ENCODE results near the gene FH. TPM values are rescaled to one million over a fixed set of nuclear protein-coding genes. Genes with fewer than 3 reads are reported as not detected.

Gene FH
- total and polyA plus RNA-seq, 11 donors = 153 to 279 (median 209) TPM

DNA sequence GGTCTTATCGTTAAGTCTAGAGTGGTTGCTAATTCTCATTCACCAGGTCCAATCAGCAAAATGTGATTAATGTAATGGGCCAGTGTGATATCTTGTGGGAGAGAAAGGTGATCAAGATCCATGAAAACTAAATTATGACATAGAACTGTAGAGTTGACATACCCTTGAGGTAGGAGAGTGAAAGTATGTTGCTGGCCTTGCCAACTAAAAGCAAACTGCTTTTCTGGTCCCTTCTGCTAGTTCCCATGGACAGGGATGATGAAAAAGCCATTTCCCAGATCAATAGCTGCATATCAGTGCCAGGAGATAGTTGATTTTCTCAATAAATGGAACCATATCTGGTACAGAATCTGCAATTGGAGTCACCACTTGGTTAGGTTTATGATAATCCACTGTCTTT is 65.8 kb downstream of the FH start:
- H3K9me3 ChIP-seq = no peaks in the 10 kb centered on the region
- intact Hi-C loops (cut with DNase I) = no loop called here
- WGBS, 4 donors = 91 to 96% (median 92%) methylated on average over 1 of the region's 1 CpG
- no peak for DNase-seq
- TF ChIP-seq, protein P1, sequence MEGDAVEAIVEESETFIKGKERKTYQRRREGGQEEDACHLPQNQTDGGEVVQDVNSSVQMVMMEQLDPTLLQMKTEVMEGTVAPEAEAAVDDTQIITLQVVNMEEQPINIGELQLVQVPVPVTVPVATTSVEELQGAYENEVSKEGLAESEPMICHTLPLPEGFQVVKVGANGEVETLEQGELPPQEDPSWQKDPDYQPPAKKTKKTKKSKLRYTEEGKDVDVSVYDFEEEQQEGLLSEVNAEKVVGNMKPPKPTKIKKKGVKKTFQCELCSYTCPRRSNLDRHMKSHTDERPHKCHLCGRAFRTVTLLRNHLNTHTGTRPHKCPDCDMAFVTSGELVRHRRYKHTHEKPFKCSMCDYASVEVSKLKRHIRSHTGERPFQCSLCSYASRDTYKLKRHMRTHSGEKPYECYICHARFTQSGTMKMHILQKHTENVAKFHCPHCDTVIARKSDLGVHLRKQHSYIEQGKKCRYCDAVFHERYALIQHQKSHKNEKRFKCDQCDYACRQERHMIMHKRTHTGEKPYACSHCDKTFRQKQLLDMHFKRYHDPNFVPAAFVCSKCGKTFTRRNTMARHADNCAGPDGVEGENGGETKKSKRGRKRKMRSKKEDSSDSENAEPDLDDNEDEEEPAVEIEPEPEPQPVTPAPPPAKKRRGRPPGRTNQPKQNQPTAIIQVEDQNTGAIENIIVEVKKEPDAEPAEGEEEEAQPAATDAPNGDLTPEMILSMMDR (IDR thresholded peaks at IDR 0.05) = no peak
- TF ChIP-seq POLR2A (IDR thresholded peaks at IDR 0.05) = no peak
- no peaks in the 10 kb centered on the region for H3K27me3 ChIP-seq
- ATAC-seq = no peak
- no peak overlapping the region for H3K4me3 ChIP-seq
- no peaks in the 10 kb centered on the region for H3K36me3 ChIP-seq
- no peak overlapping the region for H3K27ac ChIP-seq
- no peaks in the 10 kb centered on the region for H3K4me1 ChIP-seq

DNA sequence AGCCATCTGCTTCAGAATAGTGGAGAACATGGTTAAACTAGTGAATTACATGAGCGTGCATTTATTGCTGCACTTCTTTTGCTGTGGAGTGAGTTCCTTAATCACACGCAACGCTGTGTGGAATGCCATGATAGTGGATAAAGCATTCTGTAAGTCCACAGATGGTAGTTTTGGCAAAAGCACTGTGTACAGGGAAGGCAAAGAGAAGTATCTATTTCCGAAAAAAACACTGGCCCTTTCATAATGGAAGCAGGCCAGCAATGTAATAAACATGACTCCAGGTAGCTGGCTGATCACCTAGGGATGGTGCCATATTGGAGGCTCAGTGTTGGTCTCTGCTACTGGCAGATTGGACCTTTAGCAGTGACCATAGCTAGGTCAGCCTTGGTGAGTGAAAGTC is 67.6 kb downstream of the FH start:
- no peaks in the 10 kb centered on the region for H3K9me3 ChIP-seq
- intact Hi-C loops (cut with DNase I) = no loop called here
- no peaks in the 10 kb centered on the region for H3K36me3 ChIP-seq
- no peaks in the 10 kb centered on the region for H3K27me3 ChIP-seq
- ATAC-seq = no peak
- 71 to 88% (median 82%) methylated on average over 4 of the region's 4 CpGs for WGBS, 4 donors
- TF ChIP-seq, protein P1 (IDR thresholded peaks at IDR 0.05) = no peak
- TF ChIP-seq POLR2A (IDR thresholded peaks at IDR 0.05) = no peak
- no peak overlapping the region for H3K27ac ChIP-seq
- H3K4me1 ChIP-seq = no peaks in the 10 kb centered on the region
- H3K4me3 ChIP-seq = no peak overlapping the region
- no peak for DNase-seq

Other genes with a start within 250 kb of the FH start
- gene RGS7, start 162.6 kb downstream of the FH start, total RNA-seq = not detected
- gene RGS7, start 162.6 kb downstream of the FH start, polyA plus RNA-seq = not detected
- 1 to 10 TPM in 2 of 9 donors, under 1 TPM in 4, not detected in 3; 0.07 to 3.9 (median 0.18) TPM for gene KMO, start 12.6 kb upstream of the FH start, total RNA-seq
- under 1 TPM; 0.11 to 0.15 TPM for gene KMO, start 12.6 kb upstream of the FH start, polyA plus RNA-seq
- 1 to 10 TPM; 3.9 to 9.8 (median 6.6) TPM for gene CHML, start 120.6 kb upstream of the FH start, total RNA-seq
- gene CHML, start 120.6 kb upstream of the FH start, polyA plus RNA-seq = 1 to 10 TPM; 1.1 to 6.6 TPM
- 10 to 100 TPM in 2 of 9 donors, 1 to 10 TPM in 7; 3.5 to 13.6 (median 6.2) TPM for gene OPN3, start 120.6 kb upstream of the FH start, total RNA-seq
- gene OPN3, start 120.6 kb upstream of the FH start, polyA plus RNA-seq = 10 to 100 TPM in 1 of 2 donors, 1 to 10 TPM in 1; 4.5 to 10.5 TPM
- not detected for gene WDR64, start 132.5 kb upstream of the FH start, total RNA-seq
- not detected for gene WDR64, start 132.5 kb upstream of the FH start, polyA plus RNA-seq

Measured in heart left ventricle (tissue), 16 donors.